ENCODE measurements around the gene TRAPPC11. TPM values are rescaled to one million over a fixed set of nuclear protein-coding genes. Genes with fewer than 3 reads are reported as not detected.
A peak's percentile ranks its signal among the peaks of the same experiment; 100 is the strongest.

The TRAPPC11 gene
- total RNA-seq, 6 experiments from 2014 or later: 14.3 to 30.8 (median 16.0) TPM

- ATAC-seq: no peak
- no peak overlapping the region for H3K27ac ChIP-seq
- TF ChIP-seq POLR2A (IDR thresholded peaks at IDR 0.05) (no peak), CTCF (IDR thresholded peaks at IDR 0.05) (no peak)
- intact Hi-C loops (cut with DNase I): no loop called here
- no peak for DNase-seq
- WGBS (ENCODE audit: insufficient coverage, low coverage, low lambda C conversion rate, missing lambda C conversion rate): 96% methylated on average over 3 of the region's 3 CpGs
- H3K4me3 ChIP-seq: no peak overlapping the region
- H3K36me3 ChIP-seq: peaks cover 0 to 8% (median 0%) of the 10 kb centered on the region in 4 donors
- peaks cover 0 to 5% (median 0%) of the 10 kb centered on the region in 4 donors for H3K4me1 ChIP-seq
- no peaks in the 10 kb centered on the region for H3K27me3 ChIP-seq
- H3K9me3 ChIP-seq: no peaks in the 10 kb centered on the region
Measured at GRCh38 chr4:183639291-183639690, 19.8 kb upstream of the TRAPPC11 start.

- no peak for DNase-seq
- 90% methylated on average over 7 of the region's 7 CpGs for WGBS (ENCODE audit: insufficient coverage, low coverage, low lambda C conversion rate, missing lambda C conversion rate)
- Histone ChIP-seq H3K27ac (no peak overlapping the region), H3K36me3 (peaks cover 0 to 54% (median 8%) of the 10 kb centered on the region in 4 donors), H3K27me3 (no peaks in the 10 kb centered on the region), H3K4me3 (no peak overlapping the region), H3K4me1 (no peaks in the 10 kb centered on the region), H3K9me3 (no peaks in the 10 kb centered on the region)
- no peak for TF ChIP-seq CTCF (IDR thresholded peaks at IDR 0.05)
- no peak for TF ChIP-seq POLR2A (IDR thresholded peaks at IDR 0.05)
- ATAC-seq: no peak
- intact Hi-C loops (cut with DNase I): no loop called here
Measured at GRCh38 chr4:183645326-183645725, 13.8 kb upstream of the TRAPPC11 start.

- ATAC-seq (no peak), DNase-seq (no peak)
- Histone ChIP-seq H3K4me1 (peaks cover 0 to 22% (median 0%) of the 10 kb centered on the region in 4 donors), H3K36me3 (peaks cover 0 to 14% (median 3%) of the 10 kb centered on the region in 4 donors), H3K4me3 (no peak overlapping the region), H3K9me3 (no peaks in the 10 kb centered on the region), H3K27me3 (no peaks in the 10 kb centered on the region), H3K27ac (no peak overlapping the region)
- TF ChIP-seq POLR2A (IDR thresholded peaks at IDR 0.05) (no peak), CTCF (IDR thresholded peaks at IDR 0.05) (no peak)
- intact Hi-C loops (cut with DNase I): no loop called here
- 75% methylated on average over 3 of the region's 3 CpGs for WGBS (ENCODE audit: insufficient coverage, low coverage, low lambda C conversion rate, missing lambda C conversion rate)
Measured at GRCh38 chr4:183657564-183657963, 1.5 kb upstream of the TRAPPC11 start.

GRCh38 chr4:183658362-183659028, 598 bp upstream of the TRAPPC11 start:
- peak; percentile 58 to 68 (median 60) for ATAC-seq
- TF ChIP-seq CTCF (IDR thresholded peaks at IDR 0.05) (no peak), POLR2A (IDR thresholded peaks at IDR 0.05) (no peak)
- WGBS (ENCODE audit: insufficient coverage, low coverage, low lambda C conversion rate, missing lambda C conversion rate): 1% methylated on average over 15 of the region's 39 CpGs
- H3K4me3 ChIP-seq: peak overlapping the region; percentile 84 to 92 (median 87)
- no peaks in the 10 kb centered on the region for H3K27me3 ChIP-seq
- H3K9me3 ChIP-seq: no peaks in the 10 kb centered on the region
- intact Hi-C loops (cut with DNase I): no loop called here
- peak; percentile 48 to 70 (median 63) for DNase-seq
- H3K4me1 ChIP-seq: peaks cover 0 to 22% (median 0%) of the 10 kb centered on the region in 4 donors
- H3K27ac ChIP-seq: peak overlapping the region; percentile 84 to 85 (median 85)
- H3K36me3 ChIP-seq: peaks cover 0 to 8% (median under 1%) of the 10 kb centered on the region in 4 donors

All from right lobe of liver (tissue), 6 donors.